Measurements from ENCODE around the gene KLHL42. TPM values are rescaled to one million over a fixed set of nuclear protein-coding genes. Genes with fewer than 3 reads are reported as not detected.

KLHL42 gene
- polyA plus RNA-seq, 2 donors, result 4.5 to 6.2 TPM

DNA sequence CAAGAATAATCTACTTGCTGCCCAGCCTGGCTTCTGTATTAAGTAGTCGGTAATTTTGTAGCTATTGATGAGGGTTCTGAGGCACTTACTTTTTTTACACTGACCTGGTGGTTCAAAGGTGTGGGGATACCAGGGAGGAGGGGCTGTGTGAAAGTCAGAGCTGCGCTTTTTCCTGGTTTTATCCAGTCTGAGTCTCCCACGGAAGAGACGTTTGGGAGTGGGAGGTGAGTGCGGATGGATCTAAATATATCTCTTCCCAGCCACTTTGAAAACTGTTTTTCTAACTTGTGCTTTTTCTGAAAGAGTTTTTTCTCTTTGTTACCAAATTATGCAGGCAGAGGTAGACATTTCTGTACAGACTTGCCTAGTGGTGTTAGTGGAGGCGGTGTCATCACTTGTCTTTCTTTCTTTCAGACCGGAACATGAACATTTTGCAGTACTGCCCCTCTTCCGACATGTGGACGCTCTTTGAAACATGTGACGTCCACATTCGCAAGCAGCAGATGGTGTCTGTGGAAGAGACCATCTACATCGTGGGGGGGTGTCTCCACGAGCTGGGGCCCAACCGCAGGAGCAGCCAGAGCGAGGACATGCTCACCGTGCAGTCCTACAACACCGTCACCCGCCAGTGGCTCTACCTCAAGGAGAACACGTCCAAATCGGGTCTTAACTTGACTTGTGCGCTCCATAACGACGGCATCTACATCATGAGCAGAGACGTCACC lies 17.4 kb downstream of the KLHL42 start:
- Histone ChIP-seq H3K4me1 (ENCODE audit: control insufficient read depth in 2 of 2, insufficient read depth in 2 of 2, low read length in 1 of 2) (no peaks in the 10 kb centered on the region), H3K9me3 (ENCODE audit: control insufficient read depth in 2 of 2, insufficient read depth in 1 of 2, low read depth in 1 of 2, low read length in 1 of 2) (no peaks in the 10 kb centered on the region), H3K27me3 (ENCODE audit: control insufficient read depth in 1 of 2, insufficient read depth in 2 of 2, low read length in 2 of 2) (no peaks in the 10 kb centered on the region), H3K4me3 (ENCODE audit: low read depth in 1 of 2, low read length in 2 of 2) (no peak overlapping the region), H3K36me3 (ENCODE audit: control insufficient read depth in 2 of 2, insufficient read depth in 2 of 2, low read length in 1 of 2) (peaks cover 7 to 8% of the 10 kb centered on the region in 2 donors), H3K27ac (ENCODE audit: low read depth in 2 of 2, low read length in 1 of 2) (no peak overlapping the region)
- WGBS, 2 donors, result 95 to 96% methylated on average over 24 of the region's 24 CpGs

DNA sequence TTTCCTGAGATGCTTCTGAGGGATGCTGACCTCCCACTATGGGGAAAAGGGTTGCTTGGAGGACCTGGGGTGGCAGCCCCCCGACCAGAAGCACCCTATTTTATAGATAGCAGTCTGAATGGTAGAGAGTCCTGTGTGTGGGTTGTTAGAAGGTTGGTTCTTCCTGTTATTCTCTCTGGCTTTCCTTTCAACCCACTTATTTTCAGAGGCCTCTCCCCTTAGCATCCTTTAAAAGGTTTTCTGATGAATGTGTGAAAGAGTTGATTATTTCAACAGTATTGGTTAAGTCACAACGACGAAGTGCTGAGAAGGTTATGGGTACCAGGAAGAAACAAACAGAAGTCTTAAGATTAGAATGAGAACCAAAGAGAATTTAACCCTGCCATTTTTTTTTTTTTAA lies 20.8 kb downstream of the KLHL42 start:
- H3K4me1 ChIP-seq (ENCODE audit: control insufficient read depth in 2 of 2, insufficient read depth in 2 of 2, low read length in 1 of 2), result no peaks in the 10 kb centered on the region
- peaks cover 7 to 8% of the 10 kb centered on the region in 2 donors for H3K36me3 ChIP-seq (ENCODE audit: control insufficient read depth in 2 of 2, insufficient read depth in 2 of 2, low read length in 1 of 2)
- H3K27me3 ChIP-seq (ENCODE audit: control insufficient read depth in 1 of 2, insufficient read depth in 2 of 2, low read length in 2 of 2), result no peaks in the 10 kb centered on the region
- no peaks in the 10 kb centered on the region for H3K9me3 ChIP-seq (ENCODE audit: control insufficient read depth in 2 of 2, insufficient read depth in 1 of 2, low read depth in 1 of 2, low read length in 1 of 2)
- H3K27ac ChIP-seq (ENCODE audit: low read depth in 2 of 2, low read length in 1 of 2), result no peak overlapping the region
- 82 to 92% methylated on average over 3 of the region's 3 CpGs for WGBS, 2 donors
- no peak overlapping the region for H3K4me3 ChIP-seq (ENCODE audit: low read depth in 1 of 2, low read length in 2 of 2)

- H3K9me3 ChIP-seq (ENCODE audit: control insufficient read depth in 2 of 2, insufficient read depth in 1 of 2, low read depth in 1 of 2, low read length in 1 of 2), result no peaks in the 10 kb centered on the region
- 91 to 94% methylated on average over 5 of the region's 5 CpGs for WGBS, 2 donors
- H3K27ac ChIP-seq (ENCODE audit: low read depth in 2 of 2, low read length in 1 of 2), result no peak overlapping the region
- no peaks in the 10 kb centered on the region for H3K4me1 ChIP-seq (ENCODE audit: control insufficient read depth in 2 of 2, insufficient read depth in 2 of 2, low read length in 1 of 2)
- H3K27me3 ChIP-seq (ENCODE audit: control insufficient read depth in 1 of 2, insufficient read depth in 2 of 2, low read length in 2 of 2), result no peaks in the 10 kb centered on the region
- peaks cover 7 to 8% of the 10 kb centered on the region in 2 donors for H3K36me3 ChIP-seq (ENCODE audit: control insufficient read depth in 2 of 2, insufficient read depth in 2 of 2, low read length in 1 of 2)
- no peak overlapping the region for H3K4me3 ChIP-seq (ENCODE audit: low read depth in 1 of 2, low read length in 2 of 2)
Measured at GRCh38 chr12:27801630-27802029, 21.6 kb downstream of the KLHL42 start.

DNA sequence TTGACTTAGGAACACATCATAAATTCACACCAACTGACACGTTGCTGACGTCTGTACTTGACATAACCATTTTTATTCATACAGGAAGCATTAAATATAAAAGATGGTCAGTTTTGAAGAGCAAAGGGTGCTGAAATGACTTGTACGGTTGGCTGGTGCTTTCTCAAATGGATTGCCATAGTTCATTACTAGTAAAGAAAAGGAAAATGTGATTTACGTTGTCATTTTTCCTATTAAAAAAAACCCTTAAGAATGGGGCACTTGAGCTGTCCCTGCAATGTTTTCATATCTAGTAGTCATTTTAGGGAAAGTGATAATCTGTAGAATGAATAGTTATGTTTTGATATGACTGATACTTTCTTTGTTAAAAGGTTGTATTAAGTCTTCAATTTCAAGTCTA lies 22.5 kb downstream of the KLHL42 start:
- 56 to 61% methylated on average over 4 of the region's 4 CpGs for WGBS, 2 donors
- no peaks in the 10 kb centered on the region for H3K27me3 ChIP-seq (ENCODE audit: control insufficient read depth in 1 of 2, insufficient read depth in 2 of 2, low read length in 2 of 2)
- no peak overlapping the region for H3K27ac ChIP-seq (ENCODE audit: low read depth in 2 of 2, low read length in 1 of 2)
- H3K4me3 ChIP-seq (ENCODE audit: low read depth in 1 of 2, low read length in 2 of 2), result no peak overlapping the region
- peaks cover 4 to 7% of the 10 kb centered on the region in 2 donors for H3K36me3 ChIP-seq (ENCODE audit: control insufficient read depth in 2 of 2, insufficient read depth in 2 of 2, low read length in 1 of 2)
- no peaks in the 10 kb centered on the region for H3K4me1 ChIP-seq (ENCODE audit: control insufficient read depth in 2 of 2, insufficient read depth in 2 of 2, low read length in 1 of 2)
- H3K9me3 ChIP-seq (ENCODE audit: control insufficient read depth in 2 of 2, insufficient read depth in 1 of 2, low read depth in 1 of 2, low read length in 1 of 2), result no peaks in the 10 kb centered on the region

GRCh38 chr12:27802936-27803335 lies 22.9 kb downstream of the KLHL42 start:
- H3K4me1 ChIP-seq (ENCODE audit: control insufficient read depth in 2 of 2, insufficient read depth in 2 of 2, low read length in 1 of 2), result no peaks in the 10 kb centered on the region
- H3K9me3 ChIP-seq (ENCODE audit: control insufficient read depth in 2 of 2, insufficient read depth in 1 of 2, low read depth in 1 of 2, low read length in 1 of 2), result no peaks in the 10 kb centered on the region
- 84 to 90% methylated on average over 2 of the region's 2 CpGs for WGBS, 2 donors
- no peak overlapping the region for H3K27ac ChIP-seq (ENCODE audit: low read depth in 2 of 2, low read length in 1 of 2)
- H3K27me3 ChIP-seq (ENCODE audit: control insufficient read depth in 1 of 2, insufficient read depth in 2 of 2, low read length in 2 of 2), result no peaks in the 10 kb centered on the region
- peaks cover under 1 to 4% of the 10 kb centered on the region in 2 donors for H3K36me3 ChIP-seq (ENCODE audit: control insufficient read depth in 2 of 2, insufficient read depth in 2 of 2, low read length in 1 of 2)
- no peak overlapping the region for H3K4me3 ChIP-seq (ENCODE audit: low read depth in 1 of 2, low read length in 2 of 2)

DNA sequence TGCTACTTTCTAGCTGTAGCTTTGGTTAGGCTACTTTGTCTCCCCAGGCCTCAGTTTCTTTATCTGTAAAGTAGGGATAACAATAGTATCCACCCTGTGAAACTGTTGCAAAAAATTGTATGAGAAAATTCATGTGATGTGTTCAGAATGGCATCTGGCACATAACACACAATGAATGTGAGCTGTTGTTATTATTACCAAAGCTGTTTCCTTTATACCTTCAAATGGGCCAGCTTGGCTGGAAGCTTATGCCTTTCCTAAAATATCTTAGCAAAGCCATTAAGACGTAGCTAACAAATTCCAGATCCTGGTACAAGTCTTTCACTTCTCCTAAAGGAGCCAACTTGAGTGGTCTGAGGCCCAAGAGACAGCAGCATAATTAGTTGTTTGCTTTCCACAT lies 25.2 kb downstream of the KLHL42 start:
- H3K4me1 ChIP-seq (ENCODE audit: control insufficient read depth in 2 of 2, insufficient read depth in 2 of 2, low read length in 1 of 2), result no peaks in the 10 kb centered on the region
- WGBS, 2 donors, result 0 to 45% methylated on average over 1 of the region's 1 CpG
- no peak overlapping the region for H3K4me3 ChIP-seq (ENCODE audit: low read depth in 1 of 2, low read length in 2 of 2)
- peaks cover 0 to 4% of the 10 kb centered on the region in 2 donors for H3K36me3 ChIP-seq (ENCODE audit: control insufficient read depth in 2 of 2, insufficient read depth in 2 of 2, low read length in 1 of 2)
- H3K27ac ChIP-seq (ENCODE audit: low read depth in 2 of 2, low read length in 1 of 2), result no peak overlapping the region
- no peaks in the 10 kb centered on the region for H3K27me3 ChIP-seq (ENCODE audit: control insufficient read depth in 1 of 2, insufficient read depth in 2 of 2, low read length in 2 of 2)
- H3K9me3 ChIP-seq (ENCODE audit: control insufficient read depth in 2 of 2, insufficient read depth in 1 of 2, low read depth in 1 of 2, low read length in 1 of 2), result no peaks in the 10 kb centered on the region

DNA sequence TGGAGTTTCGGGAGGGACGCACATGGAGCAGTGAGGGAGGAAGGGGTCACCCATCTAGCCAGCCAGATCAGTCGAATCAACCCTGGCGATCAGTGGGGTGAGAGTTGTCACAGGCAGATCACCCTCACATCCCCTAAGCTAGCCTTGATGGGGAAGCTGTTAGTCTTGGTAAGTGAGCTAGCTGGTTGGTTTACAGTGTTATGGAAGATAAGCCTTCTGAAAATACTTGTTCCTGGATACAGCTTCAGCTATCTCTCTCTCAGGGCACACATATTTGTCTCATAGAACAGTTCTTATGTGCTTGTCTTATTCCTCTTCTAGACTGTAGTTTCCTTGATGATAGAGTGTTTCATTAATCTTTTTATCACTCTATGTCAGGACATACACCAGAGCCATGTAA lies 26.2 kb downstream of the KLHL42 start:
- no peaks in the 10 kb centered on the region for H3K4me1 ChIP-seq (ENCODE audit: control insufficient read depth in 2 of 2, insufficient read depth in 2 of 2, low read length in 1 of 2)
- no peaks in the 10 kb centered on the region for H3K27me3 ChIP-seq (ENCODE audit: control insufficient read depth in 1 of 2, insufficient read depth in 2 of 2, low read length in 2 of 2)
- no peak overlapping the region for H3K27ac ChIP-seq (ENCODE audit: low read depth in 2 of 2, low read length in 1 of 2)
- peaks cover 0 to 4% of the 10 kb centered on the region in 2 donors for H3K36me3 ChIP-seq (ENCODE audit: control insufficient read depth in 2 of 2, insufficient read depth in 2 of 2, low read length in 1 of 2)
- no peaks in the 10 kb centered on the region for H3K9me3 ChIP-seq (ENCODE audit: control insufficient read depth in 2 of 2, insufficient read depth in 1 of 2, low read depth in 1 of 2, low read length in 1 of 2)
- WGBS, 2 donors, result 97 to 98% methylated on average over 4 of the region's 4 CpGs
- H3K4me3 ChIP-seq (ENCODE audit: low read depth in 1 of 2, low read length in 2 of 2), result no peak overlapping the region

DNA sequence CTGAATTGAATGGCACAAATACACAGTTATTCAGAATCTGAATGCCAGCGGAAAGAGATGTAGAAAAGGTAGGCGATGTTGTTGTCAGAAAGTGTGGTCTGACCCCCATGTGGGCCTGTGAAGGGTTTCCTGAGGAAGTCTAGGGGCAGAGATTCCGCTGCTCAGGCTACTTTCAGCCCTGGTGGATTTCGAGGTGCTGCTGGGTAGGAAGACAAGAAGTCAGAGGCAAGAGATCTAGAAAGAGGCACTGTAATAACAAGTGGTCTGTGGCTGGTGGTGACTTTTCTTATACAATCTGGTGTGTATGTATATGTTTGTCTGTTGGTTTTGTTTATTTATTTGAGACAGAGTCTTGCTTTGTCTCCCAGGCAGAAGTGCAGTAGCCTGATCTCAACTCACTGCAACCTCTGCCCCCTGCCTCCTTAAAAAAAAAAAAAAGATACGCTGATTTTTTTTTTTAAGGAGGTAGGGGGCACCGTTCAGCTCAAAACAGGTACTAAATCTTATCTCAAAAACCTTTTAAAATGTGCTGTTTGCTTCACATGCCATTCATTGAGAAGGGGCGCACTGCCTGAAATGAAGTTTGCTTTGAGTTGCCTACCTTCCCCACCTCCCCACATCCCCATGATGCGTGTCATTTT lies 27.1 kb downstream of the KLHL42 start:
- Histone ChIP-seq H3K9me3 (ENCODE audit: control insufficient read depth in 2 of 2, insufficient read depth in 1 of 2, low read depth in 1 of 2, low read length in 1 of 2) (no peaks in the 10 kb centered on the region), H3K4me1 (ENCODE audit: control insufficient read depth in 2 of 2, insufficient read depth in 2 of 2, low read length in 1 of 2) (no peaks in the 10 kb centered on the region), H3K27ac (ENCODE audit: low read depth in 2 of 2, low read length in 1 of 2) (no peak overlapping the region), H3K4me3 (ENCODE audit: low read depth in 1 of 2, low read length in 2 of 2) (no peak overlapping the region), H3K27me3 (ENCODE audit: control insufficient read depth in 1 of 2, insufficient read depth in 2 of 2, low read length in 2 of 2) (no peaks in the 10 kb centered on the region), H3K36me3 (ENCODE audit: control insufficient read depth in 2 of 2, insufficient read depth in 2 of 2, low read length in 1 of 2) (no peaks in the 10 kb centered on the region)
- WGBS, 2 donors, result 65 to 68% methylated on average over 8 of the region's 8 CpGs

GRCh38 chr12:27808841-27809240 lies 28.8 kb downstream of the KLHL42 start:
- no peak overlapping the region for H3K27ac ChIP-seq (ENCODE audit: low read depth in 2 of 2, low read length in 1 of 2)
- H3K36me3 ChIP-seq (ENCODE audit: control insufficient read depth in 2 of 2, insufficient read depth in 2 of 2, low read length in 1 of 2), result no peaks in the 10 kb centered on the region
- no peak overlapping the region for H3K4me3 ChIP-seq (ENCODE audit: low read depth in 1 of 2, low read length in 2 of 2)
- H3K4me1 ChIP-seq (ENCODE audit: control insufficient read depth in 2 of 2, insufficient read depth in 2 of 2, low read length in 1 of 2), result no peaks in the 10 kb centered on the region
- H3K9me3 ChIP-seq (ENCODE audit: control insufficient read depth in 2 of 2, insufficient read depth in 1 of 2, low read depth in 1 of 2, low read length in 1 of 2), result no peaks in the 10 kb centered on the region
- WGBS, 2 donors, result 57 to 58% methylated on average over 6 of the region's 6 CpGs
- no peaks in the 10 kb centered on the region for H3K27me3 ChIP-seq (ENCODE audit: control insufficient read depth in 1 of 2, insufficient read depth in 2 of 2, low read length in 2 of 2)

- H3K27me3 ChIP-seq (ENCODE audit: control insufficient read depth in 1 of 2, insufficient read depth in 2 of 2, low read length in 2 of 2), result no peaks in the 10 kb centered on the region
Measured at GRCh38 chr12:27810756-27811155, 30.7 kb downstream of the KLHL42 start.

More at GRCh38 chr12:27810756-27811155, 30.7 kb downstream of the KLHL42 start:
- Histone ChIP-seq H3K4me1 (ENCODE audit: control insufficient read depth in 2 of 2, insufficient read depth in 2 of 2, low read length in 1 of 2) (no peaks in the 10 kb centered on the region), H3K36me3 (ENCODE audit: control insufficient read depth in 2 of 2, insufficient read depth in 2 of 2, low read length in 1 of 2) (no peaks in the 10 kb centered on the region), H3K4me3 (ENCODE audit: low read depth in 1 of 2, low read length in 2 of 2) (no peak overlapping the region), H3K27ac (ENCODE audit: low read depth in 2 of 2, low read length in 1 of 2) (no peak overlapping the region), H3K9me3 (ENCODE audit: control insufficient read depth in 2 of 2, insufficient read depth in 1 of 2, low read depth in 1 of 2, low read length in 1 of 2) (no peaks in the 10 kb centered on the region)
- WGBS, 2 donors, result 52 to 54% methylated on average over 4 of the region's 4 CpGs
